Stimulated activated CD4-positive, alpha-beta T cell treated with anti-CD3 and anti-CD28 coated beads, TNF-alpha, amount 100 ng/mL, for 4 hours (primary cell): ENCODE measurements around the gene GPR108.
"Not testable (repeated sequence)": the region's sequence is repeated elsewhere in the genome, so short reads cannot be mapped to it uniquely, and the experiment has no call there.

ENCODE experiments used
- DNase-seq, 3 experiments: peaks; one replicate each; pipeline ENCODE4 v3.0.0-alpha.2; 2020; ENCODE audit warnings: low read depth in 3 of 3

GPR108 gene

GRCh38 chr19:6737284-6737872 is at the start of gene GPR108:
Gene GPR108, minus strand, starts transcription at chr19:6737580. Its CDS starts 4 bp downstream, at chr19:6737576.
- DNase-seq: peak; percentile 96 to 99 (median 98)

- DNase-seq: no peak
Observed at GRCh38 chr19:6779206-6779605, 41.8 kb upstream of the GPR108 start.

- DNase-seq: no peak
Observed at GRCh38 chr19:6778386-6778785, 41.0 kb upstream of the GPR108 start.

GRCh38 chr19:6777434-6777833 is 40.1 kb upstream of the GPR108 start:
- DNase-seq: no peak

DNA sequence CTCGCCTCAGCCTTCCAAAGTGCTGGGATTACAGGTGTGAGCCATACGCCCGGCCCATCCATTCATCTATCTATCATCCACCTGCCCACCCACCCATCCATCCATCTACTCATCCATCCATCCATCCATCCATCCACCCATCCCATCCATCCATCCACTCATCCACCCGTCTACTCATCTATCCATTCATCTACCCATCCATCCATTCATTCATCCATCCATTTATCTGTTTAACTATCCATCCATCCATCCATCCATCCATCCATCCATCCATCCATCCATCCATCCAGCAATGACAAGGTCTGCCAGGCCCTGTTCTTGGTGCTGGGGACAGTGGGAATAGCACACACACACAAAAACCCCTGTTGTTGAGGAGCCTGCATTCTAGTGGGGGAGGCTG is 39.6 kb upstream of the GPR108 start:
- DNase-seq: no peak

DNA sequence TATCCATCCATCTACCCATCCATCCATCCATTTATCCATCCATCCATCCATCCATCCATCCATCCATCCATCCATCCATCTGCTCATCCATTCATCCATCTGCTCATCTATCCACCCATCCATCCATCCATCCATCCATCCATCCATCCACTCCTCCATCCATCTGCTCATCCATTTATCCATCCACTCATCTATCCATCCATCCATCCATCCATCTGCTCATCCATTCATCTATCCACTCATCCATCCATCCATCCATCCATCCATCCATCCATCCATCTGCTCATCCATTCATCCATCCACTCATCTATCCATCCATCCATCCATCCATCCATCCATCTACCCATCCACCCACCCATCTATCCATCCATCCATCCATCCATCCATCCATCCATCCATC is 38.7 kb upstream of the GPR108 start:
- not testable (repeated sequence) for DNase-seq

DNA sequence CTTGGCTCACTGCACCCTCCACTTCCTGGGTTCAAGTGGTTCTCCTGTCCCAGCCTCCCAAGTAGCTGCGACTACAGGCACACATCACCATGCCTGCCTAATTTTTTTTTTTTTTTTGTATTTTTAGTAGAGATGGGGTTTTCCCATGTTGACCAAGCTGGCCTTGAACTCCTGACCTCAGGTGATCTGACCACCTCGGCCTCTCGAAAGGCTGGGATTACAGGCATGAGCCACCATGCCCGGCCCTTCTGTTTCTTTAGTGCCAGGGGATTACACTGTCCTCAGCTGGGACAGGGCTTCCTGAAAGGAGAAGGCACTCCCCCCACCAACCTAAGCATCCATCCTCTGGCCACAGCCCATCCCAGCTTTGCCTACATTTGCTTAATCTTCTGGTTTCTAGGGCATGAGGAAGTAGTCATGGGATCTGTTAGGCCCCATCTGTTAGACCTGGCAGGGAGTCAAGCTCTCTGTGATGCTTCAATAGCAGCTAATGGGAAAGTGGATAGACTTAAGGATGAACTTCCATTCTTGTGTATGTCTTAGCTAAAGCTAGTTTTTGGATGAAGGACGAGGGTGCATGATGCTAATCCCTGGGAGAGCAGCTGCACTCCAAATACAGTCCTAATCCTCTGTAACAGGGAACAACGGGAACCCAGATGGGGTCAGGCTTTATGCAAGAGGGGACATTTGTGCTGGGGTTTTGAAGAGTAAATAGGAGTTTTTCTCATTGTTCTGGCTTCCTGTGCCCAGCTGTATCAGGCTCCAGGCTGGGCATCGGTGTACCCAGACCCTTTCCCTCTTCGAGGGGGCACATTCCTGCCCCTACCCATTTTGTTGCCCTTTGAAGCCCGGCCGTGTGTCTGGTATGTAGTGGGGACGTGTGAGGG is 37.7 kb upstream of the GPR108 start:
- DNase-seq: no peak

DNA sequence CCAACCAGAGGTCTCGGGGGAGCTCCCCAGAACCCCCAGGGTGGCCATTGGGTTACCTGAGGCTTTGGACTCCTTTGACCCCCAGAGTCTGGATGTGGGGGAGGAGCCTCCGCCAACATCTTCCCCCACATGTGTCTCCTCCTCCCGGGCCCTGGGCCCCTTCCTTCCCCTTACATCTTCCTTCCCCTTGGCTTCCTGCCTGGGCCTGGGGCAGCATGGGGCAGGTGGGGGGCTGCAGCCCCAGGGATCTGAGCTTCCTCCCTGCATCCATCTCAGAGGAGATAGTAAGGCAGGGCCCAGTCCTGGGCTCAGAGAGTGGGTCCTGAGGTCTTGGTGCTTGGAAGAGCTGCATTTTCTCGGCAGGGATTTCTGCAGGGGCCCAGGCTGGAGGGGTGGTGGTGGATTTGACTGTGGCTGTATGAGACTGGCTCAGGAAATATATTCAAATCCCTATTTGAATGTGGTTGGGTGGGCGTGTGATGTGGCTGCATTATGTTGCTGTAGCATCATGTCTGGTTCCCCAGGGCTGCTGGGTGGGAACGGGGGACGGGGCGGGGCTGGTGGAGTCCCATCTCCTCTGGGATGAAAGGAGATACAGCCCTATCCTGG is 36.0 kb upstream of the GPR108 start:
- peak in 2 of 3 experiments; percentile 24 to 28 for DNase-seq

DNA sequence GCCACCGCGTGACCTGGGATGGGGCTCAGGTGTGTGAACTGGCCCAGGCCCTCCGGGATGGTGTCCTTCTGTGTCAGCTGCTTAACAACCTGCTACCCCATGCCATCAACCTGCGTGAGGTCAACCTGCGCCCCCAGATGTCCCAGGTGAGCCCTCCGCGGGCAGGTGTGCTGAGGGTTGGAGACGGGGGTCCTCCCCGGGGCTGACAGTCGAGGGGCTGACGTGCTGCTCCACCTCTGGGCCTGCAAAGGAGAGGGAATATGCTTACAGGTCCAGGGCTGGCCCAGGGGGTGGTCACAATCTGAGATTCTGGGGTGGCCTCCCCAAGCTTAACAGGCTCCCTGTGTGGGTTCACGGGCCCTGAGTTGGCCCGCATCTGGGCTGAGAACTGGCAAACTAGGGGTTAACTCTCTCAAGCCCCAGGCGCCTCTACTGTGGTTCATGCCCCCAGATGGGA is 35.5 kb upstream of the GPR108 start:
- no peak for DNase-seq

GRCh38 chr19:6772028-6772865 is 34.9 kb upstream of the GPR108 start, which contains the start of gene VAV1:
Gene VAV1, plus strand, starts transcription at chr19:6772708. Its CDS starts 100 bp downstream, at chr19:6772808.
- peak; percentile 59 to 81 (median 74) for DNase-seq

DNA sequence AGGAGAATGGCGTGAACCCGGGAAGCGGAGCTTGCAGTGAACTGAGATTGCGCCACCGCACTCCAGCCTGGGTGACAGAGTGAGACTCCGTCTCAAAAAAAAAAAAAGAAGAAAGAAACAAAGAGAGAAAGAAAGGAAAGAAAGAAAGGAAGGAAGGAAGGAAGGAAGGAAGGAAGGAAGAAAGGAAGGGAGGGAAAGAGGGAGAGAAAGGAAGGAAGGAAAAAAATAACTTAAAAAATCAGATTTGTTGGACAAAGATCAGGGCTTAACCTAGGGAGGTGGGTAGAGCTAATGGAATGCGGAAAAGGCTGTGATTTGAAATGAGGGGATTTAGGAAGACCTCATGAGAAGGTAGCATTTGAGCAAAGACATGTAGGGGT is 34.3 kb upstream of the GPR108 start:
- not testable (repeated sequence) for DNase-seq

DNA sequence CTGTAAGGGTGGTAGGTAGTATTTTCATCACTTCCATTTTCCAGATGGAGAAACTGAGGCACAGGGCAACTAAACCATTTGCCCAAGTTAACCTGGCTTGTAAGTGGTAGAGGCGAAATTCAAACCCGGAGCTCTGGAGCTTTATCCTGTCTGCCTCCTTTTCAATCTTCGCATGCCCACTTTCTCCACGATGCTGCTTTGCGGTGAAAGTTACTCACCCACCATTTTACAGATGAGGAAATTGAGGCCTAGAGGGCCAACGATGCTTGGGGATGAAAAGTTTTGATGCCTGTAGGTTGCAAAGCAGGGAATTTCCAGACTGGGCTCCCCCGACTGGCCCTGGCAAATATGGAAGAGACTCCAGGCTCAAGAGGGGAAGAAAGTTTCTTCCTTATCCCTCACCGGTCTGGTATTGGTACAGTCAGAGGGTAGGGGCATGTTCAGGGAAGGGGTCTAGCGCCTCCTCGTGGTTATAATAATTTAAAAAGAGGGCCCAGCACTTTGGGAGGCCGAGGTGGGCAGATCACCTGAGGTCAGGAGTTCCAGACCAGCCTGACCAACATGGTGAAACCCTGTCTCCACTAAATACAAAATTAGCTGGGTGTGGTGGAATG is 31.7 kb upstream of the GPR108 start:
- DNase-seq: no peak

DNA sequence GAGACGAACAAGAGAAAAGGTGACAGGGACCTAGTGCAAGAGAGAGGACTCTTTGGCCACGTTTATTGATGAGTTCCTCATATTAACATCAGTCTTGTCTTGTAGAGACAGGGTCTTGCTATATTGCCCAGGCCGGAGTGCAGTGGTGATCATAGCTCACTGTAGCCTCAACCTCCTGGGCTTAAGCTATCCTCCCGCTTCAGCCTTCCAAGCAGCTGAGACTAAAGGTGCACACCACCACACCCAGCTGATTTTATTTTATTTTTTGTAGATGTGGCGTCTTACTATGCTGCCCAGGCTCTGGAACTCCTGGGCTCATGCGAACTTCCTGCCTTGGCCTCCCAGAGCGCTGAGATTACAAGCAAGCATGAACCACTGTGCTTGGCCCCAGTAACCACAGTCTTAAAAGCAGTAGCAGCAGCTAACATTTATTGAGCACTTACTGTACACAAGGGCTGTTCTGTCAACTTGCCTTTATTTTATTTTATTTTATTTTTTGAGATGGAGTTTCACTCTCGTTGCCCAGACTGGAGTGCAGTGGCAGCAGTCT is 30.9 kb upstream of the GPR108 start:
- DNase-seq: no peak

GRCh38 chr19:6767357-6768235 is 30.2 kb upstream of the GPR108 start, which contains the start of gene SH2D3A:
Gene SH2D3A, minus strand, starts transcription at chr19:6767435. Its CDS starts 3,687 bp downstream, at chr19:6763748.
- DNase-seq: peak; percentile 88 to 94 (median 93)

DNA sequence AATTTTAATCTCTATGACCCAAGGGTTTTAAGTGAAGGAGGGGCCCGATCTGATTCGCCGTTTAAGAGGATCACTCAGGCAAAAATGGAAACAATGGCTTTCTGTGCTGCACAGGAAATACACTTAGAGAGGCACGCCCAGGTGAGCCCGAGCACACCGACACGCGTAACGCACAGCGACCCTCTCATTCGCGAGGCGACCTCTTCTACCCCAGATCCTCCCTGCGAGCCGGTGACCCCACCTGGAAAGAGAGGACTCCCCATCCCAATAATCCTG is 29.6 kb upstream of the GPR108 start:
- DNase-seq: no peak

GRCh38 chr19:6766357-6767080 is 29.1 kb upstream of the GPR108 start:
- no peak for DNase-seq

DNA sequence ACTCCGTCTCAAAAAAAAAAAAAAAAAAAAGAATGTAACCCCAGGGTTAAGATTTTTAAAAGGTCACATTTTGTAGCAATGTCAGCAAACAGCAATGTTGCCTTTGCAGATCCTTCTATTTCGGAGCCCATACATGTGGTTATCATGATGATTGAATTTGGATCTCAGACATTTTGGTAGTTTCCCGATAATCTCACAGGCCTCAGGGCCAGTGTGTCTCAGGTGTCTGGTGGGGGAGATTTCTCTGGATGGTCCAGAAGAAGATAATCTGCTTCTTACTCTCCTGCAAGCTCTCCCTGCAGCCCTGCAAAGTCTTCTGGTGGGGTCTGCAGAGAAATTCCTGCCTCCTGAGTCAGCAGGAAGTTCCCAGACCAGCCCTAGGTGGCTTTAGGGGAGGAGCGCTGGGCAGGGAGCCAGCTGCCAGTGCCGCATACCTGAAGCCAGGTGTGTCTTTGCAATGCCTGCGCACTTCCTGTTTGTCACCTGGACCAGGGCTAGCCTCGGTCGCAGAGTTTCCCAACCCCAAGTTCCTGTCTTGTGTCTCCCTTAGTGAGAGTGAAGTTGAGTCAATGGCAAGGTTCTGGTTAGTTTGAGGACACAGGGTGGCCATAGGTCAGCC is 28.5 kb upstream of the GPR108 start:
- no peak for DNase-seq

GRCh38 chr19:6762253-6762797 is 24.9 kb upstream of the GPR108 start:
- not testable (repeated sequence) for DNase-seq
